HG02852 (cell line): ENCODE measurements around the gene VAC14.
"Not testable (repeated sequence)": the region's sequence is repeated elsewhere in the genome, so short reads cannot be mapped to it uniquely, and the experiment has no call there.

Source experiments
- ATAC-seq: cut with Tn5 transposase; IDR thresholded peaks from one replicate; pipeline ENCODE4 v1.9.1; 2021; ENCODE audit warnings: mild to moderate bottlenecking, moderate library complexity; ENCODE audit not compliant: unreplicated experiment

Gene VAC14

DNA sequence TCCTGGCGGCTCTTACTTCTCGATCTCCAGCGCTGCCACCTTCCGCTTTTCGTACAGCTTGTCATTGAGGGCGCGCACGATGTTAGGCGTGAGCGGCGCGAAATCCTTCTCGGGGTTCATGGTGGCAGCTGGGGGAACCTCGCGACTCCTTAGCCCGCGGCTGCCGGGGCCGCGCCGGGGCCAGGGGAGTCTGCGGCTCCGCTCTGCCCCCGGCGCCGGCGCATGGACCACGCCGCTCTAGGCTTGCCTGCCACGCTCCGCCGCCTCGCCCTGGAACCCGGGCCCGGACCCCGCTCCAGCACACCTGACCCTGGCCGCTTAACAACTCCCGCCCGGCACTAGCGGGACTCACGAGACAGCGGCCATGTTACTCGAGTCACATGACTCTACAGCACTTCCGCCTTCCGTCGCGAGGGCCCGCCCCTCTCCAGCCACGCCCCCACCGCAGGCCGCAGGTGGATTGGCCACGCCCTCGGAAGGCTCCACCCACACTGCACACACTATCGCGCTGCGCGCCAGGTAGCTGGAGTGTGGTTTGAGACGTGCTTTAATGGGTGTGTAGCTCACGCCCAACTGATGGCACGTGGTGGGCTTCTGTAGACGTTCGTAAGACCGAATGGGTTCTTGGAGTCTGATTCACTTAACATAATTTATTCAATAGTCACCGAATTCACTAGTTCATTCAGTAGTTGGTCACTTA, at the start of gene VAC14:
TSS of gene VAC14 (minus strand) at position 378 of the 700 bp plus-strand sequence. CDS start at position 120, 258 bp downstream.
- ATAC-seq = peak; percentile 96

DNA sequence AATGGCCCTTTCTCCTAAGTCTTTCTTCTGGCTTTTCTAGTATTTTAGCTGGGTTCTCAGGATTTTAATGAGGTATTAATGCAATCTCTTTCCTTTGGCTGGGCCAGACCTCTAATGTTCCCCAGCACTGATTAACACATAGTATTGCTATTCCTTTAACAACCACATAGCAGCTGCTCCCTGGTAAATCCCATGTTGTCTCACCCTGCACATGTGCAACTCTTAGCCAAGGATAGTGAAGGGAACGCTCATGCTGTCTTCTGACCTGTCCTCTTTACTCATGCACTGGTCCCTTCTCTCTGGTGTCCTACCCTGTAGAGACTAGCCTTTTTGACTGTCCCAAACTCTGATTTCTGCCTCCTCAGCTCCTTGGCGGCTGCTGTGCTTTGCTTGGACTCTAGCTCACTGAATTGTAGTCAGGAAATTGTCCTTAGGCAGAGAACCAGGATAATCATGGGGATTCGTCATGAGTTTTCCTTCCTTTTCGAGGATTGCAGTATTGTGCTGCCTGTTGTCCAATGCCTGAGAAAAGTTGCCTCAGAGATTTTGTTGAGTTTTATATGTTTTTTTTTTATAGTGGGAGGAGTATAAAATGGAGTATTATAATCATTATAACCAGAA, 22.6 kb upstream of the VAC14 start:
- not testable (repeated sequence) for ATAC-seq

DNA sequence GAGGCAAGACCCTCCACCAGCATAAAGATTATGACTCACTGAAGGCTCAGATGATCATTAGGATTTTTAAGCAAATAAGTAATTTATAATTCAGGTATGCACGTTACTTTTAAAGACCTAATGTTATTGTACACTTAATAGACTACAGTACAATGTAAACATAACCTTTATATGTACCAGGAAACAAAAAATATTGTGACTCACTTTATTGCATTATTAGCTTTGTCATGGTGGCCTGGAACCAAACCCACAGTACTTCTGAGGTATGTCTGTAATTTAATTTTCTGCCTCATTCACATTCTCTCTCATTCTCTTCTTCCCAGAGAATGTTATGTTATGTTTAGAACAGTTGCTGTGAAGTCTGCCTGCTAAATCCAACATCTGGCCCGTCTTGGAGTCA, 21.8 kb upstream of the VAC14 start:
- not testable (repeated sequence) for ATAC-seq

DNA sequence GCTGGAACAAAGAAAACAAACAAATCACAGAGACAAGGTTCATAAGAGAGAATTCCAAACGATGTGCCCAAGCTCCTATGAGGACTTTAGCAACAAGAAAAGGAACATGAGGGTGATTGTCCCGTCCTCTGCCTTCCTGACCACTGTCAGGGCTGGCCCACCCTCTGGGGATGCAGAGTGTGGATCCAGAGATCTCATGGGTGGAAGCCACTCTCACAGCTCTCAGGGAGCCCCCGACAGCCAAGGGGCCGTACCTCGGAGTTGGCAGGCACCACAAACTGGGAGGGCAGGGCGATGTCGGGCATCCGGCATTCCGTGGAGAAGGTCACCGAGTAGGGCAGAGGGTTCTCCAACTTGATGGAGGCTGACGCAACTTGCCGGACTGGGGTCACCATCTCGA, 17.1 kb upstream of the VAC14 start:
- not testable (repeated sequence) for ATAC-seq

DNA sequence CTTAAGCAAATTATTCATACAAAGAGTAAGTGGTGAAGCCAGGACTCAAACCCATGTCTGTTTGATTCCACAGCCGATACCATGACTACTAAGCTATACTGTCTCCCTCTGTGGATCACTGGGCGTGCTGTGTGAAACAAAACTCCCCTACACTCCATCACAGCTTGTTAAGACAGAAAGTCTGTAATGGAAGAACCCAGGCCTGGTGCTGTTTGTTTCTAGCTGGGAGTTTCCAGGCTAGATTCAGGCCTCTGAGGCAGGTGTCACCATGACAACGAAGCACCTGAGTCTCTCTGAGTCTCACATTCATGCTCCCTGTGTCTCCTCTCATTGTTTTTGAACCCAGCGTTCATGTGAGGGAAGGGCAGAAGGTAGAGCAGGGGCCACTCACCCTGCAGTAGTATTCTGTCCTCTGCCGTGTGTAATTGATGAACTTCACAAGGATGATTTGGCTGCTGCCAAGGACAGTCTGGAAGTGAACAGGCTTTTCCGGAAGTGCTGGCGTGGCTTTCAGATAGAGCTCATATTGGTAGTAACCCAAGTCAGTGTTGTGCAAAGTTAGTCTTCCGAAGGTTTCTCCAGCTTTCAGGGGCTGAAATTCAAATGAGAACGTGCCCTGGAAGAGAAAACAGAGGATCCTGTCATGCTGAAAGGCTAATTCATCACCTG, 8.6 kb upstream of the VAC14 start:
- peak; percentile 64 for ATAC-seq

DNA sequence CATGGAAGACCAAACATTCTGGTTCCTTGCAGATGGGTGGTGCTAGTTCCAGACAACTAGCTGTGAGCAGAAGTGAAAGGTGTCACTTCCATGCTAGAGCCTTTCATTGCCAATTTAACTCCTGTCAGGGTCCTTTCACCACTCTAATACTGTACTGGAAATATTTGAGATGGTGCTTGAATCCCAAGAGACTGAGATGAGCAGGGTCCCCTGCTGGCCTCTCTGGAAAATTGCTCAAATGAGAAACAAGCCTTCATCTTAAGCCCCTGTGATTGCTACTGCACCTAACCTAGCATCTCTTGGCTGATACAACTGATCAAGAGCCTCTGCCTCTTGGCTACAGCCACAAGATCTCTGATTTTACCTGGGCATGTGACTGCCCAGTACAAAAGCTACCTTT, 7.4 kb upstream of the VAC14 start:
- no peak for ATAC-seq

DNA sequence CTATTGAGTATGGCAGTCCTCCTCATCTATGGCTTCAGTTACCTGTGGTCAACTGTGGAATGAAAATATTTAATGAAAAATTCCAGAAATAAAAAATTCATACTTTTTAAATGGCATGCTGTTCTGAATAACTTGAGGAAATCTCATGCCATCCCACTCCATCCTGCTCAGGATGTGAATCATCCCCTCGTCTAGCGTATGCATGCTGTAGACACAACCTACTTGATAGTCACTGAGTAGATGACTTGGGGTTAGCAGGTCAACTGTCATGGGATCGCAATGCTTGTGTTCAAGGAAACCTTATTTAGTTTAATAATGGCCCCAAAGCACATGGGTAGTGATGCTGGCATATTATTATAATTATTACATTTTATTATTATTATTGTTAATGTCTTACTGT, 4.8 kb upstream of the VAC14 start:
- ATAC-seq = no peak

DNA sequence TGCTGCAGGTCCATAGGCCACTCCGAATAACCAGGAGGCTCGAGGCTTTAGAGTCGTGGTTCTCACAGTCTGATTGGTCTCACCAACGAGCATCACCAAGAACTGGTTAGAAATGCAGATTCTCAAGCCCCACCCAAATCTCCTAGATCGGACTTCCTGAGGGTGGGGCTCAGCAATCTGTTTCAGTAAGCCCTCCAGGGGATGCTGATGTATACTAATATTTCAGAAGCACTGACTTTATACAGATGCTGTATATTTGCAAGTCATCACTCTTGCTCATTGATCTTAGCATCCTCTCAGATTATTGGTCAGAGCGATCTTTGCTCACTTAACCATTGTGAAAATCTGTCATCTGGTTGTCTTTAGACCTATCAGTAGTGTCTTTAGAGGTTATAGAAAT, 4.4 kb upstream of the VAC14 start:
- ATAC-seq = no peak

DNA sequence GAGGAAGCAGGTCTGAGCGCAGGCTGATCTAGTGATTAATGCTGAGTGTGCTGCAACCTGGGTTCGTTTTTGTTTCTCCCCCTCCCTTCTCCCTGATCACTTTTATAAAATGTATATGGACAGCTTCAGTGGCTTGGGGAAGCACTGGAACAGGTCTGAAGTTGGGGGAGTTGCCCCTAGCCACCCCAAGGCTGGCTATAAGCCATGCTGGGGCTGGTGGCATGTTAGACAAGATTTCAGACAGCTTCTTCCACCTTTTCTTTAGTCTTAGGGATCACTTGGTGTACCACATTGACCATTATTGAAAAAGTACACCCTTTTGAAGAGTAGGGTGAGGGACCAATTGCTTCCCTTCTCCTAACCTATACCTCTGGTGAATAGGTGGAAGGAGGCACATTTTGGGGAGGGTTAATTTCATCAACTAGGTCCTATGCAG, 3.8 kb upstream of the VAC14 start:
- ATAC-seq = no peak

DNA sequence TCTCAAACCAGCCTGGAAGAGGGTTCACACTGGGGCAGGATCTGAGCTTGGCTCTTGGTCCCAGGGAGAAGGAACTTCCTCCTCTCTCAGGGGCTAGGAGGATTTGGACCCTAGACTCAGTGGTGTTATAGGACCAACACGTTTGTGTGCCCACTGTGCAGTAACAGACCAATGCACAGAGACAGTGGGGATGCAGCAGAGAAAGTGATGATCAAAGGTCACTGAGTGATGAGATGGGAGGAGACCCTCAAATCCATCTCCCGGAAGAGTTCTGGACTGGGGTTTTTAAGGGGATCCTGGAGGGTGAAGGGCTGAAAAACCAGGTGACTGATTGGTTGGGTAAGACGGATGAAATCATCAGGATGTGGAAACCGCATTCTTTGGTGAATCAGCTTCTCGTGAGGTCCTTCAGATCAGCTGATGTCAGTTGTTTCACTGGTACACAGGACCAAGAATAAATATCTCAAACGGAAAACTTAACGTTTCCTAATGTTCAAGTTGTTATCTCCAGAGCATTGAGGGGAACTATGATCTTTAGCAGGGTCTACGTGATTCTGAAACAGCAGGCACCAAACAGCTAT, 3.3 kb upstream of the VAC14 start:
- no peak for ATAC-seq

DNA sequence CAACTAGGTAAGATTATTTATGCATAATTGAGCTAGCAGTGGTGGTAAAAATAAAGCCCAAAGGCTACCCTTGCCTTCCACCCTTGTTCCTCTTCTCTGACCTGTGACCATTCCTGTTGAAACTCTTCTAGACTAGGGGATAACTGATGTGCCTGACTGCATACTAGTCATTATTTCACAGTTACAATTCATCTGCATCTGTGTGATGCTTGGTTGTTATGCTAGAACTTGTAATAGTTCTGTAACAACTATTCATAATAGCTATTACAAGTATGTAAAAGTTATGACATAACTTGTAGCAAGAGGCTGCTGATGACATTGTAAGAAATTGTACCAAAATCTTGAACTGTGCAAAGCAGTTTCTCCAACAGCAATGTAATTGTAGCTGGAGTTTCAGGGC, 2.4 kb upstream of the VAC14 start:
- no peak for ATAC-seq

DNA sequence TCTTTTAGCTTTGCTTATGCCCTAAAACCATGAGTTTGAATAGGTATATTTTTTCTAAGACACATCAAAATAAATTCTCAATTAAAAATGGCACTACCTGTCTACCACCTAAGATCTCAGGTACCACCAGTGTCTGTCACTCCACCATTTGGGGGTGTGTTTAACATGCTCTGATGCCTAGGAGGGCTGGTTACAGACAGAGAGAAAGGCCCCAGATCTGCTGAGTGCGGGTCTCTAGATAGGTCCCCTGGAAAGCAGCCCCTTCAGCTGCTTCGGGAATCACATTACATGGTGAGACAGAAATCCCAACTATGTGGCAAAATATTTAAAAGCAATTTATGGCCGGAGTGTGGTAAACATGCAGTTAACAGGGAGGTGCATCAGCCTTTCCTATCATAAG, 653 bp upstream of the VAC14 start:
- no peak for ATAC-seq

DNA sequence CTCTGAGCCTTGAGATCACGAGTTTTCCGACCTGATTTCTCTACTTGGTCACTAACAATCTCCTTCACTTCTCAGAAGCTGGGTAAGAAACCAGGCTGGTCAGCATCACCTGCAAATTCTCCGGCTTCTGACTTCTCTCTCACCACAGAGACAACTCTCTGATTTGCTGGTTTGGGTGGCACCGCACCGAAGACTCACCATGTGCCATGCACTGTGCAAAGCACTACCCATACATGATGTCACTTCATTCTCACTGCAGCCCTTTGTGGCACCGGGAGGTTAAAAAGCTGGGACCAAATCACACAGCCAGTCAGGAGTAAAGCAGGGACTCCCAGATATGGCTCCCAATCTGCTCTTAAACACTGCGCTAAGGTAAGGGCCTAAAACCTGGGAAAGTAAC, 647 bp downstream of the VAC14 start:
- ATAC-seq = no peak

DNA sequence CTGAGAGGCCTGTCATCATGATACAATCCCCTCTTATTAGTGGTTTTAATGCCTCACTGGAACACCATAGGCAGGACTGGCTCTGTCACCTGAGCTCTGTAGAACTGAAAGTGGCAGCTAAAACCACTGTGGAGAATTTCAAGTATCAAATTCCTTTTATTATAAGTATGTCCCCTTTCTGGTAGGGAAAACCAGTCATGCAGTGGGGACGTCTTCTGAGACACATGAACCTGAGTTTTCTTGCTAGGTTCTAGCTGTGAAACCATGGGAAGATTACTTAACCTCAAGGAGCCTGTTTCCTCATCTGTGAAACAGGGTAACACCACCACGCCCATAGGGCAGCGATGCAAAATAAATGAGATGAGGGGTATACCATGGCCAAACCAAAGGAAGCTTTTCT, 4.7 kb downstream of the VAC14 start:
- no peak for ATAC-seq

DNA sequence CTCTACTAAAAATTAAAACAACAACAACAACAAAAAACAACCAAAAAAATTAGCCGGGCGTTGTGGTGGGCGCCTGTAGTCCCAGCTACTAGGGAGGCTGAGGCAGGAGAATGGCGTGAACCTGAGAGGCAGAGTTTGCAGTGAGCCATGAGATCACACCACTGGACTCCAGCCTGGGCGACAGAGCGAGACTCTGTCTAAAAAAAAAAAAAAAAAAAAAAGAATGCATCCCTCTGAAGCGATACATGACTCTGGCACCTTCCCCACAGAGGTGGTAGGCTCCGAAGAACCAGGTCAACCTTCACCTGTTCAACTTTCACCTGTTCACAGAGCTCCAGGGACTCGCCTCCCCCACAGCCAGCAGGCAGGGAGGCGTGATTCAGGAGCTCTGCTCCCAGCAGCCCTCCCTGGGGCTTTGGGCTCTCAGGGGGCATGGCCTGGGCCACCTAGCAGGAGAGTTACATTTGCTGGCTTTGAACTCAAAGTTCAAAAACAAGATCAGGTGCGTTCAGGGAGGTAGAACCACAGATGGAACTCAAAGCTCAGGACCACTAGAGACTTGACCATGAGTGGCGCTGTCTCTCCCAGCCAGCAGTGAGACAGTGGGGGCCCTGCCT, 5.6 kb downstream of the VAC14 start:
- no peak for ATAC-seq

DNA sequence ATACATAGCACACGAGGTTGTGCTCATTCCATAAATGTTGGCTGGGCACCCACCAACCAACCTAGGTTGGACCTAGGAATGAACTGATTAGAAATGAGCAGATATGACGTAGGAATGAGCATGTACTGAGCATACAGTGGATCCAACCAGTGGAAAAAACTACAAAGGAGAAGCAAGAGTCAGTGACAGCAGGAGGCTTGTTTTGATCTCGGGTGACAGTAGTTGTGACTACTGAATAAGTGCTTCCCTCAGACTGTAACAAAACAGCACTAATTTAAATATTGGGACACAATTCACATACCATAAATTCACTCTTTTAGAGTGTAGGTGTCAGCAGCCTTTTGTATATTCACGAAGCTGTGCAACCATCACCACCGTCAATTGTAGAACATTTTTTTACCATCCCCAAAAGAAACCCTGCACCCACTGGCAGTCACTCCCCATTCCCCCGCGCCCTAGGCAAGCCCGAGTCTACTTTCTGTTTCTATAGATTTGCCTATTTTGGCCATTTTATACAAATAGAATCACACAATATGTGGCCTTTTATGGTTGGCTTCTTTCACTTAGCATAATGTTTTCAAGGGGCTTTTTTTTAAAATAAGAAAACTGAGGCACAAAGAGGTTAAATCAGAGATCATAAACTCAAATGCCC, 7.0 kb downstream of the VAC14 start:
- peak; percentile 51 for ATAC-seq

DNA sequence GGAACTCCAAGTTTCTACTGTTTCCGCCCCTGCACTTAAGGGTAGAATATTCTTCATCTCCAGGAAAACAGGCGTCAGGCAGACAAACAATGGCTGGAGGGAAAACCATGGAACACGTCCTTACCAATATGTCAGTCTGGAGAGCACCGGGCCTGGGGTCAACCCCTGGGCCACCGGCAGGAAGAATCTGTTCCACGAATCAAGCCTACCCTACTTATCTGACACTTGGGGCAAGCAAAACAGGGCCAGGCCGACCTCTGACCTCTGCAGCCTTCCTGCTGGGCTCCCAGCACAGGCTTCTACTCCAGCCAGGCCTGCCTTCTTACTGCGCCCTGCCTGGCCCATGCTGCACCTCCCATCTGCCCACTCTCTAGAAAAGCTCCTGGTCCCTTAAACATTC, 10.1 kb downstream of the VAC14 start:
- ATAC-seq = no peak

DNA sequence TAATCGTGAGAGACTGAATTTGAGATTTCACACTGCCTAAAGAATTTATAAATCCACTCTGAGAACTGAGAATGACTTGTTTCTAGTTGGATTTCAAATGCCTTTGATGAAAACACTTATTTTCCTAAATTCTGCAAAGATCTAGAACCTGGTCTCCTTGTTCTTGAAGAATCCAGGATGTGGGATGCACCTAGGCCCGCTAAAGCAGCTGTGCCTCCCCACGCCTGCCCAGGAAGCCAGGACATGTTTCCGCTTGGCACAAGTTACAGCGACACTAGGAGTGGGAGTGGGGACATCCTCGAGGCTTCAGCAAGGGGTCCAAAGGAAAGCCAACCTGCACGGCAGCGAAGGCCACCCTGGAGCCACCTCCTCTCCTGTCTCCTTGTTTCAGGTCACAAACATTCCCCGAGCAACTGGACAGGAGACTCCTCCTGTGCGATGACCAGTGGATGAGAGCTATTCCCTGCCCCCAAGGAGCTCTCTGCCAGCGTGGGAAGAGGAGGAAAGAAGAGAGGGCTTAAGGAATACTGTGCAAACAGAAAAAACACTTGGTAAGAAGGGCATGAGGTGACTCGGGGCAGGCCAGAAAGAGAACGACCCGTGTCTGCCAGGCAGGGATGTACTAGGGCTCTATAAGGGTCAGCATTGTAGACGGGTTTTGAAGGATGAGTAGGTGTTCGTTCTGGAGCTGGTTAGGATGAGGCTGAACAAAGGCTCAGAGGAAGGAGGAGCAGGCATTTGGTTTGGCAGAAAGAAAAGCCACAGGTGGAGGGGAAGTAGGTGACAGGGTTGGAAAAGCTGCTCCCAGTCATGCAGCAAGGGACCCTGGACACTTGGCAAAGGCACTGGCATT, 11.1 kb downstream of the VAC14 start:
- no peak for ATAC-seq

DNA sequence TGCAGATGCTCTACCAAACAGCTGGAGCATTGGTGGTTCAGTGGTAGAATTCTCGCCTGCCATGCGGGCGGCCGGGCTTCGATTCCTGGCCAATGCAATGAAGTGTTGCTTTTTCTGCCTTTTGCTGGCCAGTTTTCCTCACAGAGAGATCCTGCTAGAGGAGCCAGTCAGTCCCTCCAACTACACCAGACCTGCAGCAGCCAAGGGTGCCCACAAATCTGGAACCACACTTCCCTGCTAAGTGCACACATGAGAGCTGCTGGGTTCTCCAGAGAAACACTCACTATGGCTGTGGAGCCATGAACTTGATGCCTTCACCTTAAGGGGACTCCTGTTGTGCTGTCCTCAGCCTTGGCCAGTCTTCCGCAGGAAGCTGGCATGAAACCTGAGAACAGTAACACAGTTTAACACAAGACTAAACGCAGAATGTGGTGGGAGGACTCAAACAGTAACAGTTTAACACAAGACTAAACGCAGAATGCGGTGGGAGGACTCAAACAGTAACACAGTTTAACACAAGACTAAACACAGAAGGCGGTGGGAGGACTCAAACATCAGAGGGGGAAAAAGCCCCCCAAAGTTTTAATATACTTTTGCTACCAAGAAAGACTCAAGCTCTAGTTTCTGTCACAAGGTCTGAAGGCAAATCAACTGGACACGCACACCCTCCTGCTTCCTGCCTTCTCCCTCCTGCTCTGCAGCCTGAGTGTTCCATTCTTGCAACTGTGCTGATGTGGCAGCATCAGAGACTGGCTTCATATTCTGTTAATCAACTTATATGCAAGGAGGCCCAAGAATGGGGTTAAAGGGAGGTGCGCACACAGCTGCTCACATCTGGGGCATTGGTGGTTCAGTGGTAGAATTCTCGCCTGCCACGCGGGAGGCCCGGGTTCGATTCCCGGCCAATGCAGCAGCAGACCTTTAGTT, 12.0 kb downstream of the VAC14 start:
- ATAC-seq = no peak
